Body of pancreas (tissue), 4 donors: ENCODE data around the gene FHAD1. TPM values are rescaled to one million over a fixed set of nuclear protein-coding genes. Genes with fewer than 3 reads are reported as not detected.

Experiments used
- ATAC-seq: fragments of 150-250 bp; one replicate; pipeline ENCODE4 v1.9.1; 2016
- DNase-seq, 4 donors: peaks; one replicate each; pipeline ENCODE4 v3.0.0-alpha.2; 2019
- H3K27ac ChIP-seq, 4 donors: fragments of 200-600 bp; sonication (generic); 1 replicate in 3 of 4; 2 replicates in 1 of 4; pipeline versions ENCODE4 v1.5.1 to v1.6.1; 2016 to 2019; ENCODE audit warnings: mild to moderate bottlenecking in 1 of 4, mixed read lengths in 1 of 4, moderate library complexity in 1 of 4
- H3K27me3 ChIP-seq, 2 donors: fragments of 200-600 bp; sonication (generic); one replicate each; pipeline ENCODE4 v1.6.0; 2016; ENCODE audit warnings: mild to moderate bottlenecking in 1 of 2
- H3K36me3 ChIP-seq, 2 donors: fragments of 200-600 bp; sonication (generic); replicated peaks in 1 of 2; 2 replicates each; pipeline ENCODE4 v1.5.1; 2016; ENCODE audit warnings: low read depth in 2 of 2; ENCODE audit not compliant: insufficient read depth in 1 of 2
- H3K4me1 ChIP-seq: fragments of 200-600 bp; sonication (generic); one replicate; pipeline ENCODE4 v1.6.0; 2016
- H3K4me3 ChIP-seq, 2 donors: fragments of 200-600 bp; sonication (generic); 1 replicate in 1 of 2; 2 replicates in 1 of 2; pipeline ENCODE4 v1.5.1; 2016 to 2019
- H3K9me3 ChIP-seq, 3 donors: fragments of 200-600 bp; sonication (generic); 1 replicate in 2 of 3; 2 replicates in 1 of 3; pipeline ENCODE4 v1.5.1; 2016
- CTCF ChIP-seq, 7 experiments: fragments of 450-650 bp in 4 of 7; fragments of 200-600 bp in 3 of 7; sonication (generic) in 3 of 7; IDR thresholded peaks; one replicate each; pipeline ENCODE4 v1.5.1; 2016 to 2019; ENCODE audit warnings: antibody characterized with exemption in 7 of 7
- POLR2A ChIP-seq, 3 donors: fragments of 450-650 bp; IDR thresholded peaks; one replicate each; pipeline ENCODE4 v1.6.1; 2016; ENCODE audit warnings: antibody characterized with exemption in 3 of 3, mild to moderate bottlenecking in 2 of 3
- WGBS, 2 donors: methylation state at CpG; one replicate each; pipeline ENCODE4 v1.1.5; 2017; 5-methylcytosine and 5-hydroxymethylcytosine counted together
- intact Hi-C: fragments of 100-400 bp; cut with DNase I; formaldehyde crosslinking; loops from one replicate; pipeline ENCODE4 v1.15.1; 2023
- total RNA-seq, 2 donors: library from RNA; depleted of rRNA; stranded (reverse); fragments of >200 nt; gene quantifications; one replicate each; pipeline ENCODE4 v1.1.0, GENCODE V29; 2016

Gene FHAD1
- total RNA-seq, 2 donors from 2014 or later, result 2.9 to 4.9 TPM

- Histone ChIP-seq H3K27me3 (no peaks in the 10 kb centered on the region), H3K9me3 (no peaks in the 10 kb centered on the region), H3K4me1 (peaks cover 20% of the 10 kb centered on the region), H3K4me3 (no peak overlapping the region), H3K36me3 (no peaks in the 10 kb centered on the region), H3K27ac (no peak overlapping the region)
- ATAC-seq (no peak), DNase-seq (no peak)
- WGBS, 2 donors, result 85 to 92% methylated on average over 12 of the region's 12 CpGs
- intact Hi-C loops, result no loop called here
- TF ChIP-seq POLR2A (IDR thresholded peaks at IDR 0.05) (no peak), CTCF (IDR thresholded peaks at IDR 0.05) (no peak)
Measured at GRCh38 chr1:15341634-15342407, 94.8 kb downstream of the FHAD1 start.

GRCh38 chr1:15342408-15342967, 95.5 kb downstream of the FHAD1 start:
- DNase-seq (no peak), ATAC-seq (no peak)
- TF ChIP-seq CTCF (IDR thresholded peaks at IDR 0.05) (no peak), POLR2A (IDR thresholded peaks at IDR 0.05) (no peak)
- Histone ChIP-seq H3K9me3 (no peaks in the 10 kb centered on the region), H3K27me3 (no peaks in the 10 kb centered on the region), H3K27ac (no peak overlapping the region), H3K4me1 (peaks cover 20% of the 10 kb centered on the region), H3K4me3 (no peak overlapping the region), H3K36me3 (no peaks in the 10 kb centered on the region)
- intact Hi-C loops, result no loop called here
- 87 to 89% methylated on average over 3 to 4 of the region's 4 CpGs for WGBS, 2 donors

GRCh38 chr1:15343099-15343498, 96.1 kb downstream of the FHAD1 start:
- H3K4me3 ChIP-seq, result no peak overlapping the region
- intact Hi-C loops, result no loop called here
- peaks cover 20% of the 10 kb centered on the region for H3K4me1 ChIP-seq
- no peaks in the 10 kb centered on the region for H3K27me3 ChIP-seq
- DNase-seq (no peak), ATAC-seq (no peak)
- TF ChIP-seq POLR2A (IDR thresholded peaks at IDR 0.05) (no peak), CTCF (IDR thresholded peaks at IDR 0.05) (no peak)
- no peaks in the 10 kb centered on the region for H3K36me3 ChIP-seq
- WGBS, 2 donors, result 86 to 90% methylated on average over 9 of the region's 9 CpGs
- H3K9me3 ChIP-seq, result no peaks in the 10 kb centered on the region
- no peak overlapping the region for H3K27ac ChIP-seq

GRCh38 chr1:15343729-15344128, 96.7 kb downstream of the FHAD1 start:
- ATAC-seq (peak; percentile 72), DNase-seq (peak; percentile 65 to 78 (median 68))
- no peak for TF ChIP-seq POLR2A (IDR thresholded peaks at IDR 0.05)
- TF ChIP-seq CTCF (IDR thresholded peaks at IDR 0.05), result no peak
- Histone ChIP-seq H3K4me3 (no peak overlapping the region), H3K9me3 (no peaks in the 10 kb centered on the region), H3K27ac (peak overlapping the region in 2 of 4 donors; percentile 3 to 8), H3K4me1 (peaks cover 20% of the 10 kb centered on the region), H3K27me3 (no peaks in the 10 kb centered on the region), H3K36me3 (no peaks in the 10 kb centered on the region)
- 35 to 38% methylated on average over 11 of the region's 11 CpGs for WGBS, 2 donors
- intact Hi-C loops, result no loop called here
